H1 (cell line): ENCODE data around the gene SPOCD1. TPM values are rescaled to one million over a fixed set of nuclear protein-coding genes. Genes with fewer than 3 reads are reported as not detected.

Source experiments
- CTCF ChIA-PET: fragments of 300-600 bp; sonication (Branson Sonifier 250); formaldehyde crosslinking; loops from one replicate; lab custom pipeline; 2021; ENCODE audit not compliant: partially characterized antibody; lab: Charles Lee
- POLR2A ChIA-PET: fragments of 300-600 bp; sonication (Branson Sonifier 250); formaldehyde crosslinking; loops from one replicate; lab custom pipeline; 2021; ENCODE audit warnings: inconsistent platforms; ENCODE audit not compliant: partially characterized antibody; lab: Charles Lee
- DNase-seq, 2 experiments: peaks; one replicate each; pipeline versions ENCODE4 v3.0.0 to v3.0.0-alpha.2; 2010 to 2022; ENCODE audit warnings: low spot score in 2 of 2, low read depth in 1 of 2, mixed read lengths in 1 of 2
- FAIRE-seq: peaks from 2 replicates; lab custom pipeline; 2011; peaks lifted over from hg19 to GRCh38; lab: Jason Lieb, UNC
- H2AFZ ChIP-seq: 2 replicates; pipeline ENCODE4 v1.8.1; 2012; ENCODE audit warnings: low read length, inconsistent platforms
- H2AK5ac ChIP-seq: 2 replicates; pipeline ENCODE4 v1.6.1; 2013; ENCODE audit warnings: low read depth, low read length
- H2BK120ac ChIP-seq: replicated peaks from 2 replicates; pipeline ENCODE3; 2013; ENCODE audit warnings: low read depth, low read length, inconsistent platforms
- H2BK12ac ChIP-seq: 2 replicates; pipeline ENCODE4 v1.6.1; 2013; ENCODE audit warnings: low read depth, low read length
- H2BK15ac ChIP-seq: 2 replicates; pipeline ENCODE4 v1.6.1; 2013; ENCODE audit warnings: low read length
- H2BK20ac ChIP-seq: 2 replicates; pipeline ENCODE4 v1.6.1; 2013; ENCODE audit warnings: low read length
- H2BK5ac ChIP-seq: 2 replicates; pipeline ENCODE4 v1.6.1; 2013; ENCODE audit warnings: low read depth, low read length
- H3K14ac ChIP-seq: 2 replicates; pipeline ENCODE4 v1.6.1; 2013; ENCODE audit warnings: inconsistent platforms; ENCODE audit not compliant: insufficient read length
- H3K18ac ChIP-seq: 2 replicates; pipeline ENCODE4 v1.6.1; 2013; ENCODE audit warnings: low read length; ENCODE audit errors: extremely low read depth
- H3K23ac ChIP-seq: 2 replicates; pipeline ENCODE4 v1.6.1; 2013; ENCODE audit warnings: inconsistent platforms; ENCODE audit not compliant: insufficient read length
- H3K23me2 ChIP-seq: 2 replicates; pipeline ENCODE4 v1.6.1; 2013; ENCODE audit warnings: low read depth, low read length
- H3K27ac ChIP-seq: 2 replicates; pipeline ENCODE4 v1.6.1; 2011; ENCODE audit warnings: low read depth, low read length, inconsistent platforms
- H3K27me3 ChIP-seq, 4 experiments: replicated peaks in 1 of 4; 1 replicate in 1 of 4; 2 replicates in 3 of 4; pipeline versions ENCODE4 v1.6.1 to v1.8.1; 2011 to 2013; ENCODE audit warnings: low read length in 3 of 4, mild to moderate bottlenecking in 3 of 4, inconsistent platforms in 2 of 4, mixed read lengths in 2 of 4, moderate library complexity in 1 of 4; ENCODE audit not compliant: control insufficient read depth in 3 of 4, insufficient read depth in 3 of 4; ENCODE audit errors: extremely low read depth in 1 of 4
- H3K36me3 ChIP-seq, 4 experiments: 2 replicates each; pipeline versions ENCODE4 v1.6.1 to v1.8.1; 2011 to 2013; ENCODE audit warnings: mild to moderate bottlenecking in 4 of 4, low read length in 3 of 4, moderate library complexity in 2 of 4, control low read depth in 1 of 4, inconsistent platforms in 1 of 4; ENCODE audit not compliant: insufficient read depth in 4 of 4, control insufficient read depth in 2 of 4
- H3K4ac ChIP-seq: replicated peaks from 2 replicates; pipeline ENCODE3; 2013; ENCODE audit warnings: low read length, low read depth, mixed read lengths, inconsistent platforms; ENCODE audit not compliant: insufficient read length
- H3K4me1 ChIP-seq, 4 experiments: replicated peaks in 1 of 4; 1 replicate in 1 of 4; 2 replicates in 3 of 4; pipeline versions ENCODE4 v1.6.1 to v1.8.1; 2011 to 2013; ENCODE audit warnings: low read length in 3 of 4, inconsistent platforms in 2 of 4, mixed read lengths in 1 of 4; ENCODE audit not compliant: insufficient read depth in 4 of 4, control insufficient read depth in 3 of 4
- H3K4me2 ChIP-seq, 2 experiments: 2 replicates each; pipeline versions ENCODE4 v1.6.1 to v1.8.1; 2011 to 2013; ENCODE audit warnings: low read depth in 2 of 2, low read length in 2 of 2, control low read depth in 1 of 2, inconsistent platforms in 1 of 2, mild to moderate bottlenecking in 1 of 2; ENCODE audit not compliant: insufficient read depth in 1 of 2
- H3K4me3 ChIP-seq, 4 experiments: fragments of 200-600, 300-600 bp in 1 of 4; sonication (generic), shearing (Covaris generic), sonication (Bioruptor Twin) in 1 of 4; 2 replicates each; pipeline versions ENCODE4 v1.5.1 to v1.8.1; 2011 to 2016; ENCODE audit warnings: low read length in 4 of 4, low read depth in 3 of 4, control low read depth in 2 of 4, inconsistent platforms in 2 of 4, mild to moderate bottlenecking in 2 of 4, mixed read lengths in 1 of 4, moderate library complexity in 1 of 4; ENCODE audit not compliant: insufficient read depth in 2 of 4; ENCODE audit errors: extremely low read depth in 1 of 4
- H3K56ac ChIP-seq: replicated peaks from 2 replicates; pipeline ENCODE3; 2013; ENCODE audit warnings: low read depth, mild to moderate bottlenecking, mixed read lengths, low read length, inconsistent platforms; ENCODE audit not compliant: insufficient read length
- H3K79me1 ChIP-seq: 2 replicates; pipeline ENCODE4 v1.6.1; 2013; ENCODE audit warnings: low read depth, low read length, control low read depth
- H3K79me2 ChIP-seq, 2 experiments: 2 replicates each; pipeline versions ENCODE4 v1.6.1 to v1.8.1; 2012 to 2013; ENCODE audit warnings: low read length in 2 of 2, mild to moderate bottlenecking in 2 of 2, inconsistent platforms in 1 of 2; ENCODE audit not compliant: insufficient read depth in 2 of 2, control insufficient read depth in 1 of 2
- H3K9ac ChIP-seq, 4 experiments: replicated peaks in 1 of 4; 1 replicate in 1 of 4; 2 replicates in 3 of 4; pipeline versions ENCODE4 v1.6.1 to v1.8.1; 2011 to 2013; ENCODE audit warnings: low read depth in 3 of 4, low read length in 3 of 4, control low read depth in 2 of 4, mild to moderate bottlenecking in 2 of 4, moderate library complexity in 2 of 4, inconsistent platforms in 1 of 4; ENCODE audit errors: extremely low read depth in 1 of 4
- H3K9me3 ChIP-seq, 2 experiments: 2 replicates each; pipeline versions ENCODE4 v1.6.1 to v1.8.1; 2012 to 2013; ENCODE audit warnings: mild to moderate bottlenecking in 2 of 2, moderate library complexity in 2 of 2, control low read depth in 1 of 2, inconsistent platforms in 1 of 2, low read depth in 1 of 2, low read length in 1 of 2, mixed read lengths in 1 of 2; ENCODE audit not compliant: insufficient read depth in 2 of 2
- H4K20me1 ChIP-seq, 2 experiments: replicated peaks in 1 of 2; 2 replicates each; pipeline versions ENCODE3 to v1.8.1; 2011 to 2013; ENCODE audit warnings: inconsistent platforms in 2 of 2, low read length in 2 of 2, mild to moderate bottlenecking in 1 of 2; ENCODE audit not compliant: insufficient read depth in 2 of 2, control insufficient read depth in 1 of 2
- H4K5ac ChIP-seq: 2 replicates; pipeline ENCODE4 v1.6.1; 2013; ENCODE audit warnings: low read length, low read depth, mixed read lengths, inconsistent platforms; ENCODE audit not compliant: insufficient read length
- H4K8ac ChIP-seq: 2 replicates; pipeline ENCODE4 v1.8.0; 2013; ENCODE audit warnings: mild to moderate bottlenecking, moderate library complexity, low read length, inconsistent platforms; ENCODE audit not compliant: insufficient read depth; ENCODE audit errors: extremely low read depth
- H4K91ac ChIP-seq: replicated peaks from 2 replicates; pipeline ENCODE3; 2013; ENCODE audit warnings: low read length, mixed read lengths, inconsistent platforms; ENCODE audit not compliant: insufficient read length
- CTCF ChIP-seq, 3 experiments: IDR thresholded peaks; 1 replicate in 2 of 3; 2 replicates in 1 of 3; pipeline versions ENCODE4 v1.5.1 to v1.6.1; 2011; ENCODE audit warnings: low read length in 3 of 3, mild to moderate bottlenecking in 3 of 3, inconsistent platforms in 2 of 3, low read depth in 1 of 3, moderate library complexity in 1 of 3; ENCODE audit not compliant: insufficient read depth in 1 of 3; ENCODE audit errors: control extremely low read depth in 1 of 3
- GTF2F1 ChIP-seq: IDR thresholded peaks from 2 replicates; pipeline ENCODE4 v1.6.1; 2012; ENCODE audit warnings: low read depth, low read length, improper control_type of control experiment, borderline replicate concordance
- KDM5A ChIP-seq: fragments of 200-600 bp; IDR thresholded peaks from 2 replicates; pipeline ENCODE4 v1.7.1; 2012; ENCODE audit warnings: mild to moderate bottlenecking, low read length, inconsistent platforms, mixed read lengths
- POLR2A ChIP-seq, 2 experiments: IDR thresholded peaks; 1 replicate in 1 of 2; 2 replicates in 1 of 2; pipeline ENCODE4 v1.6.1; 2011; ENCODE audit warnings: low read depth in 2 of 2, low read length in 2 of 2, mild to moderate bottlenecking in 2 of 2; ENCODE audit errors: control extremely low read depth in 1 of 2
- RFX5 ChIP-seq: IDR thresholded peaks from 2 replicates; pipeline ENCODE4 v1.6.1; 2011; ENCODE audit warnings: low read depth, low read length, improper control_type of control experiment, borderline replicate concordance
- RXRA ChIP-seq: IDR thresholded peaks from 2 replicates; pipeline ENCODE4 v1.6.1; 2011; ENCODE audit warnings: low read depth, mild to moderate bottlenecking, low read length, moderate library complexity; ENCODE audit not compliant: insufficient read depth
- SP2 ChIP-seq: IDR thresholded peaks from 2 replicates; pipeline ENCODE4 v1.6.1; 2012; ENCODE audit warnings: mild to moderate bottlenecking, low read length, inconsistent platforms
- ZNF274 ChIP-seq: IDR thresholded peaks from 2 replicates; pipeline ENCODE4 v1.7.0; 2012; ENCODE audit warnings: low read length, borderline replicate concordance; ENCODE audit errors: extremely low read depth
- WGBS, 2 experiments: shearing (Covaris generic) in 1 of 2; methylation state at CpG; one replicate each; pipeline versions ENCODE4 v1.1.6 to v1.1.7; 2013 to 2015; ENCODE audit warnings: low lambda C conversion rate in 2 of 2, mixed read lengths in 2 of 2, inconsistent platforms in 1 of 2, low coverage in 1 of 2, missing lambda C conversion rate in 1 of 2; ENCODE audit not compliant: insufficient replicate concordance in 2 of 2, insufficient coverage in 1 of 2, insufficient read length in 1 of 2; ENCODE audit errors: extremely low coverage in 1 of 2, missing lambda C conversion rate in 1 of 2; 5-methylcytosine and 5-hydroxymethylcytosine counted together
- polyA plus RNA-seq, 7 experiments: library from polyadenylated mRNA; depleted of rRNA in 3 of 7; stranded (reverse) in 5 of 7; unstranded in 2 of 7; fragments of >200 nt in 5 of 7; fragments of 200-250 nt in 2 of 7; gene quantifications; 1 replicate in 5 of 7; 2 replicates in 1 of 7; 4 replicates in 1 of 7; pipeline versions ENCODE4 v1.2.1 to v1.2.3, GENCODE V29; 2011 to 2013; ENCODE audit warnings: missing spikeins in 2 of 7, mixed read lengths in 2 of 7
- total RNA-seq: library from RNA; stranded (reverse); fragmentation: NEBNext Ultra II Directional; extraction: Animal tissue kit (Norgen Biotek cat#: 25700); gene quantifications from 2 replicates; pipeline ENCODE4 v1.2.1, GENCODE V29; 2021

Gene SPOCD1
- total and polyA plus RNA-seq, 2 of the 8 experiments (the other 6 are each of a cell fraction or from before 2014, with no cell fraction given), result 1.8 to 2.9 TPM

GRCh38 chr1:31802190-31803150, 13.4 kb downstream of the SPOCD1 start:
- POLR2A ChIA-PET, result interaction anchor here (1.3 kb wide), 1 partner anchor 124 kb away, joined by 3 read pairs; no protein-coding TSS in a partner anchor
- CTCF ChIA-PET, result interaction anchor here (0.6 to 5.5 kb wide), 3 partner anchors 12 to 162 kb away, joined by 3 to 44 read pairs (median 5); no protein-coding TSS in a partner anchor
- no peak for TF ChIP-seq CTCF (IDR thresholded peaks at IDR 0.05; ENCODE audit: control extremely low read depth in 1 of 3, insufficient read depth in 1 of 3, low read depth in 1 of 3, low read length in 3 of 3)
- TF ChIP-seq RFX5, result no peak
- no peak for TF ChIP-seq POLR2A (IDR thresholded peaks at IDR 0.05; ENCODE audit: control extremely low read depth in 1 of 2, low read depth in 2 of 2, low read length in 2 of 2)
- TF ChIP-seq GTF2F1, result no peak
- TF ChIP-seq KDM5A, result no peak
- TF ChIP-seq RXRA, result no peak
- no peak for TF ChIP-seq ZNF274
- no peak for TF ChIP-seq SP2

More at GRCh38 chr1:31802190-31803150, 13.4 kb downstream of the SPOCD1 start:
- H2BK20ac ChIP-seq, result no peak overlapping the region
- H2AK5ac ChIP-seq, result no peak overlapping the region
- H3K36me3 ChIP-seq, result no peaks in the 10 kb centered on the region
- H3K4ac ChIP-seq, result no peak overlapping the region
- WGBS, 2 experiments, result 84% methylated on average over 13 of the region's 13 CpGs; no CpG with 5 or more reads in 1 of the 2 experiments
- no peak overlapping the region for H2BK5ac ChIP-seq
- H3K4me3 ChIP-seq, result no peak overlapping the region
- H3K23ac ChIP-seq, result no peak overlapping the region
- no peaks in the 10 kb centered on the region; the same call in 1 of the 2 replicates for H3K23me2 ChIP-seq
- H2BK120ac ChIP-seq, result no peak overlapping the region
- H2AFZ ChIP-seq, result no peak overlapping the region
- H4K20me1 ChIP-seq, result no peaks in the 10 kb centered on the region
- H3K79me2 ChIP-seq, result no peaks in the 10 kb centered on the region
- FAIRE-seq (no peak), DNase-seq (peak in 1 of 2 experiments; percentile 3)
- no peak overlapping the region for H3K9ac ChIP-seq
- H3K4me2 ChIP-seq, result no peak overlapping the region
- no peak overlapping the region for H4K5ac ChIP-seq
- H3K27me3 ChIP-seq, result no peaks in the 10 kb centered on the region
- no peak overlapping the region for H4K91ac ChIP-seq
- H3K27ac ChIP-seq, result no peak overlapping the region
- no peaks in the 10 kb centered on the region for H3K9me3 ChIP-seq
- no peak overlapping the region for H2BK15ac ChIP-seq
- peaks cover 0 to 16% (median 8%) of the 10 kb centered on the region in 4 experiments; a peak in 5 of 7 replicates for H3K4me1 ChIP-seq
- H3K14ac ChIP-seq, result no peak overlapping the region
- no peak overlapping the region for H3K56ac ChIP-seq
- no peak overlapping the region for H2BK12ac ChIP-seq
- H3K79me1 ChIP-seq, result no peaks in the 10 kb centered on the region
- no peak overlapping the region for H4K8ac ChIP-seq
- H3K18ac ChIP-seq, result no peak overlapping the region
